GM21529 (cell line): Measurements from ENCODE around the gene CRHR1.
"Not testable (repeated sequence)": the region's sequence is repeated elsewhere in the genome, so short reads cannot be mapped to it uniquely, and the experiment has no call there.

Source experiments
- ATAC-seq: cut with Tn5 transposase; IDR thresholded peaks from one replicate; pipeline ENCODE4 v1.9.1; 2021; ENCODE audit not compliant: unreplicated experiment

CRHR1 gene

GRCh38 chr17:45784293-45784740, at the start of gene CRHR1:
TSS of gene CRHR1 (plus strand) at chr17:45784320. CDS start at chr17:45784545, 225 bp downstream.
- ATAC-seq: no peak

DNA sequence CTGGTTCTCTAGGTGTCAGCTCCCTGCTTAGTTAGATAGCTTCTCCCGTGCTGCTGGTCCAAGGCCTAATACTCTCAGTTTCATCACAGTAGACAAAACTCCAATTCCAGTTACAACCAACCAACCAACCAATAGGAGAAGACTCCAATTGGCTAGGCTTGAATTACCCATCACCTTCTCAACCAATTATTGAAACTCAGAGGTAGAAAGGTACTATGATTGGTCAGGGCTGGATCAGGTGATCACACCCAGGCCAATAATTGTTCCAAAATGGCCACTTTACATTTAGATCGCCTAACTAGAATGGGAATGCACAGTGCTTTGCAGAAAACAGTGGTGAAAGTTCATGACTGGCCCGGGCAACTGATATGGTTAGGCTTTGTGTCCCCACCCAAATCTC, 49.5 kb upstream of the CRHR1 start:
- no peak for ATAC-seq

DNA sequence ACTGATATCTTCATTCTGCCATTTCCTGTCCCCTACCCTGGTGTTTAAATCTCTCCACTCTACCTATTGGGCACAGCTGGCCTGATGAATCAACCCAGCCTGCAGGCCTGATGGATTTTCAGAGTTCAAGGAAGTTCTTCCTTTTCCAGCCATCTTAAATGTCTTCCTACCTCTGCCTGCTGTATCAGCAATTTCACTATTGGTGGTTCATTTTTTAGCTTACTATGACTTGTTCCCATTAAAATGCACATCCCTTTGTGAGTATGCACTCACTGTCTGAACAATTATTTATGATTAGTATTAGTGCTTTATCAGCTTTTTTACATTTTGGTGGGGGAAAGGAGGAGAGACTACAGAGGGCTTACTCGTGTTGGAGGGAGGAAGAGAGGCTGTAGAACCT, 48.6 kb upstream of the CRHR1 start:
- ATAC-seq: no peak

DNA sequence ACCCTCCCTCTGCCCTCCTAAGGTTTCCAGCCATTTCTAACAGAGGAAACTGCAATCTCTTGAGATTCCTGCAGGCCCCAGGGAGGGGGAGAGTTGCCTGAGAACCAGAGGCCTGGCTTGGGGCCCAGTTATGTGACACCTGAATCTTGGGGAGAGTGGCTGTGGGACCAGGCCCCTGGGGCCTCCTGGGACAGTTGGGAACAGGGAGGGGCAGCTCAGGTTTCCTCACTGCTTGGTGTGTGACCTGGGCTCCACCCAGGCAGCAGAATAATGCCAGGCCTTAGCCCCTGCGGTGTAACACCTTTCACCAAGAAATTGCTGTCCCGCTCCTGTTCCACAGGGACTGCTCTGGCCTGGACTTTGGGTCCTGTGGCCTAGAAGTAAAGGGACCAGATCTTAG, 44.3 kb upstream of the CRHR1 start:
- ATAC-seq: no peak

DNA sequence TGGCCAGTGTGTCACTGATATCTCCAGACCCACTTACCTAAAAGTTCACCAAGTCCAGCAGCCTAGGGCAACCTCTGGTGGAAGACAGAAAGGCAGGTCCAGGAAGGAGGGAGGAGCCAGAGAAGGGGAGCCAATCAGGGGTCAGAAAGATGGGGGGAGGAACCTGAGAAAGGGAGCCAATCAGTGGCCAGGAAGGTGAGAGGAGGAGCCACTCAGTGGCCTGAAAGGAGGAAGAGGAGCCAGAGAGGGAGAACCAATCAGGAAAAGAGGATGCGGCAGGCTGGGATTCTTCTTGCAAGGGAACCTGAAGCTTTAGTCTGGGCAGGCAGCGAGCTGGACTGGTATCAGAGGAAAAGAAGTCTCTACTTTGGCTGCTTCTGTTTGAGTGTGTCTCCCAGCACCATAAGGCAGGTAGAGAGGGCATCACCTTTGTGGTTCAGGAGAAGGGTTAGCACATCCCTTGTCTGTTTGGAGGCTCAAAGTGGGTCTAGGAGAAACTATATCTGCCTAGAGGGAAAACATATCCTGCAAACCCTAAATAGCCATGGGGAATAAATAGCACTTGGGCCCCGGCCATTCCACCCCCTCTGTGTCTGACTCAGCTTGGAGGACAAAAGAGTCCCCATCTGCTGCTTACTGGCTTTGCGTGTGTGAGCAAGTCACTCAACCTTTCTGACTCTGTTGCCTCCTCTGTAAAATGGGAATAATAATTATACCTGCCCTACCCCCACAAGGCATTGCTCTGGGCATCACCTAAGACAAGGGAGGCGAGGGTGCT, 43.4 kb upstream of the CRHR1 start:
- no peak for ATAC-seq

- ATAC-seq: no peak
Measured at GRCh38 chr17:45742251-45742650, 41.9 kb upstream of the CRHR1 start.

- no peak for ATAC-seq
Measured at GRCh38 chr17:45743626-45744326, 40.3 kb upstream of the CRHR1 start.

DNA sequence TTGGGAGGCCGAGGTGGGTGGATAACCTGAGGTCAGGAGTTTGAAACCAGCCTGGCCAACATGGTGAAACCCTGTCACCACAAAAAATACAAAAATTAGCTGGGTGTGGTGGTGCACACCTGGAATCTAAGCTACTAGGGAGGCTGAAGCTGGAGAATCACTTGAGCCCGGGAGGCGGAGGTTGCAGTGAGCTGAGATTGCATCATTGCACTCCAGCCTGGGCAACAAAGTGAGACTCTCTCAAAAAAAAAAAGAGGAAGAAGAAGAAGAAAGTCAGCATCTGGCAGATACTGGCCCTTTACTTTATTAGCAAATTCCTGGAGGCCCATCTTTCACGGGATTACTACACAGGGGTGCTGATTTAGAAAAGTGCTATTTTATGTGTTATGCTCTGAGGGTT, 39.3 kb upstream of the CRHR1 start:
- not testable (repeated sequence) for ATAC-seq

- no peak for ATAC-seq
Measured at GRCh38 chr17:45745601-45746494, 38.3 kb upstream of the CRHR1 start.

- ATAC-seq: no peak
Measured at GRCh38 chr17:45747911-45748310, 36.2 kb upstream of the CRHR1 start.

DNA sequence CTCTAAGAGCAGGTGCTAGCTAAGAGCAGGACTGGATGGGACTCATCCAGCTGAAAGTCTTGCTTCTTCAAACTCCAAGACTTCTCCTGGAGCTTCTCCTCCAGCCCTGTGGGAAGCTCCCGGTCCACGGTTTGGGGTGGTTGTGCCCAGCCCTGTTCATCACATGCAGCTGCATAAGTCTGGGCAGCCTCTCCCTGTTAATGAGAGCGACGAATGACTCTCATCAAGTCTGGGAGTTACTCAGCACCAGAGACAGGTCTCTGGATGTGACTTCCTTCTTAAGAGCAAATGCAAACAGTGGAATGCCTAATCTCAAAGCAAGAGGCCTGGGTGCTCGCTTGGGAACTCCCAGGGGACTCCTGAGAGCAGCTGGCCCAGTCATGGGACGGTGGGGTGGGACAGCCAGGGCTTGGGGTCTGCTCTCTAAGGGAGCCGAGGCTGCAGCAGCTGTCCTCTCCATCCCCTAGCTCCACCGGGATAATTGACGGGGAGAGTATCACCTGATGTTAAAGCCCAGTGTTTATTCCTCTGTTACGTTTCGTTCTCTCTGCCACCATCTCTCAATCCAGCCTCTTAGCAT, 35.3 kb upstream of the CRHR1 start:
- ATAC-seq: no peak

DNA sequence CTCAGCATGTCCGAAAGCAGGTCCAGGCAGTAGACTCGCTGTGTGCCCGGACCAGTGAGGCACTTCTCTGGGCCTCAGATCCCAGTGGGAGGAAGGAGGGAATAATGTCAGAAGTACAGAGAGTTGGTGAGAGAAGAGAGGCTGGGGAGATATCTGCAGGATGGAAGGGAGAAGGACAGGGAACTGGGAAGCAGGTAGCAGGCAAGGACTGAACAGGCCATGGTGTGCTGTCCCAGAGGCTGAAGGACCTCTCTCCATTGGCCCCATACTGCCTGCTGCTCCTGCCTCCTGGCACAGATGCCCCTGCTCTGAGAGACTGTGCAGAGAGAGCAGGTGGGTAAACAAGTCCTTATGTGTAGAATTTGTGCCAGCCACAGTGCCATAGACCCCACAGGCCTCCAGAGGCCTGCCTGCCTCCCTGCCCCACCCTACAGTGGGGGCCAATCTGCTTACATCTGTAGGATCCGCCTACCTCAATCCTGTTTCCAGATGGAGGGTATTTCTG, 34.2 kb upstream of the CRHR1 start:
- ATAC-seq: no peak

- no peak for ATAC-seq
Measured at GRCh38 chr17:45750779-45751440, 33.2 kb upstream of the CRHR1 start.

GRCh38 chr17:45751466-45751865, 32.7 kb upstream of the CRHR1 start:
- no peak for ATAC-seq

DNA sequence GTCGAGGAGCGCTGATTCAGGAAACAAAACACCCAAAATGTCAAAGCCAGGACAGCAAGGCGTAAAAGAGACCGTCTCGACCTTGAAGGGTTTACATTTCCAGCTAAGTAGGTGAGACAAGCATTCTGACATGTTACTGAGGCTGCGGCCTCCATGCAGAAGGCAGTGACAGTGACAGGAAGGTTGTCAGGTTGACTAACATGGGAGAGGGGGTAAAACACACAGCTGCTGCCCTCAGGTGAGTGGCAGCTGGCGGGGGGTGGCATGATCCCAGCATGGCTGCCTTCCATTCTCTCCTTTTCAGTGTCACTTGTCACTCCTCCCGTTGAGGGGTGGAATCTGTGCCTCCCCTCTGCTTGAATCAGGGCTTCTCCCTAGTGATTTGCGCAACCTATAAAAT, 31.9 kb upstream of the CRHR1 start:
- no peak for ATAC-seq

- ATAC-seq: no peak
Measured at GRCh38 chr17:45753645-45754225, 30.4 kb upstream of the CRHR1 start.

GRCh38 chr17:45755050-45755449, 29.1 kb upstream of the CRHR1 start:
- ATAC-seq: no peak

DNA sequence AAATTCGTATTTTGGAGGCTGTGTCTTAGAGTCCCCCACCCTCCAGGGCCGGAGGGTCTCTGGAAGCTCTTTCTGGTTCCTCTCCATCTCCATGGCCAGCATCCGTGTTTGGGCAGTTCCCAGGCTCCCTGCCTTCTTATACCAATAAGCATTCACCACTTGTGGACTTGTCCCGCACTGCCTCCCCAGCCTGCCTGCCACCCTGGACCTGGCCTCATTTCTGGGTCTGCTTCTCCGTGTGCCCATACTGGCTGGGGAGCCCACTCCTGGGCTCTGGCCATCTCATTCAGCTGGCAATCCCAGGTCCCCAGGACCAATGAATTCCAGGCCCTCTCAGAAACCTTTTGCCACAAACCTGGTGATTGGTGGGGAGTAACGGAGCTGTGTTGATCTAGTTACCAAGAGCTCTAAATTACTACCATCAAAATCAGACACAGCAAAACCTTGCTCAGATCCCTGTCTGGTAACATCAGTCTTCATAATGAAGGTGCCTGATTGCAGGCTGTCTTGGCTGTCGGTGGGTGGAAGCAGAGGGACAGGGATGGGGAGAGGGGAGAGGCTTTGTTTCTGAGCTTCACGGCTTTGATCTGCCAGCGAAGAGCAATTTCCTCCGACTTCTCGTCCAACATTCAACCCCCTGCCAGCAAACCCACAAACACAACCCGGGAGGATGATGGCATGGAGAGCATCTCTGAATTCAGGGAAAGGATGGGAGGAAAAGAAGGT, 27.7 kb upstream of the CRHR1 start:
- ATAC-seq: no peak
